H9 (cell line): ENCODE measurements around the gene APOBR. TPM values are rescaled to one million over a fixed set of nuclear protein-coding genes. Genes with fewer than 3 reads are reported as not detected.

ENCODE experiments used
- DNase-seq: peaks from one replicate; pipeline ENCODE4 v3.0.0-alpha.2; 2017
- H2AFZ ChIP-seq: one replicate; pipeline ENCODE4 v1.6.1; 2013; ENCODE audit warnings: mild to moderate bottlenecking, low read length, control low read depth, moderate library complexity
- H2AK5ac ChIP-seq: 2 replicates; pipeline ENCODE4 v1.6.1; 2013; ENCODE audit warnings: low read length, control low read depth, mixed read lengths; ENCODE audit not compliant: insufficient read length
- H2BK120ac ChIP-seq: one replicate; pipeline ENCODE4 v1.6.1; 2013; ENCODE audit warnings: low read depth, mild to moderate bottlenecking, low read length, control low read depth, inconsistent platforms; ENCODE audit not compliant: poor library complexity, severe bottlenecking
- H2BK12ac ChIP-seq: 2 replicates; pipeline ENCODE4 v1.6.1; 2013; ENCODE audit warnings: low read length, control low read depth, mixed read lengths, low read depth; ENCODE audit not compliant: insufficient read length
- H2BK15ac ChIP-seq: 2 replicates; pipeline ENCODE4 v1.6.1; 2013; ENCODE audit warnings: low read depth, low read length, control low read depth
- H2BK20ac ChIP-seq: one replicate; pipeline ENCODE4 v1.6.1; 2013; ENCODE audit warnings: low read depth, mild to moderate bottlenecking, low read length, control low read depth, inconsistent platforms; ENCODE audit not compliant: poor library complexity, severe bottlenecking
- H2BK5ac ChIP-seq: 2 replicates; pipeline ENCODE4 v1.6.1; 2013; ENCODE audit warnings: low read length, control low read depth, mixed read lengths; ENCODE audit not compliant: insufficient read length
- H3K14ac ChIP-seq: 2 replicates; pipeline ENCODE4 v1.6.1; 2013; ENCODE audit warnings: low read length, control low read depth; ENCODE audit not compliant: insufficient read depth
- H3K18ac ChIP-seq: 2 replicates; pipeline ENCODE4 v1.6.1; 2013; ENCODE audit warnings: low read depth, mild to moderate bottlenecking, mixed read lengths, low read length, control low read depth; ENCODE audit not compliant: insufficient read length
- H3K23ac ChIP-seq: 2 replicates; pipeline ENCODE4 v1.6.1; 2013; ENCODE audit warnings: low read length, control low read depth, mixed read lengths, low read depth; ENCODE audit not compliant: insufficient read length
- H3K23me2 ChIP-seq: 2 replicates; pipeline ENCODE4 v1.6.1; 2013; ENCODE audit warnings: low read depth, mild to moderate bottlenecking, mixed read lengths, low read length, control low read depth; ENCODE audit not compliant: insufficient read length, poor library complexity, severe bottlenecking
- H3K27ac ChIP-seq: 2 replicates; pipeline ENCODE4 v1.5.1; 2013; ENCODE audit warnings: low read length, control low read depth, mixed read lengths, low read depth; ENCODE audit not compliant: insufficient read length
- H3K27me3 ChIP-seq: 2 replicates; pipeline ENCODE4 v1.6.1; 2013; ENCODE audit warnings: low read length, control low read depth, inconsistent platforms; ENCODE audit not compliant: insufficient read depth
- H3K4ac ChIP-seq: 2 replicates; pipeline ENCODE4 v1.6.1; 2013; ENCODE audit warnings: low read depth, mild to moderate bottlenecking, control low read depth, inconsistent platforms, low read length, moderate library complexity
- H3K4me1 ChIP-seq: 2 replicates; pipeline ENCODE4 v1.6.1; 2013; ENCODE audit warnings: low read length, control low read depth, inconsistent platforms; ENCODE audit not compliant: insufficient read depth
- H3K4me2 ChIP-seq: 2 replicates; pipeline ENCODE4 v1.6.1; 2013; ENCODE audit warnings: low read length, control low read depth, mixed read lengths; ENCODE audit not compliant: insufficient read length, insufficient read depth
- H3K56ac ChIP-seq: 2 replicates; pipeline ENCODE4 v1.6.1; 2013; ENCODE audit warnings: low read depth, mild to moderate bottlenecking, mixed read lengths, low read length, control low read depth; ENCODE audit not compliant: insufficient read length
- H3K79me1 ChIP-seq: 2 replicates; pipeline ENCODE4 v1.6.1; 2013; ENCODE audit warnings: low read depth, mild to moderate bottlenecking, moderate library complexity, low read length, control low read depth, inconsistent platforms; ENCODE audit not compliant: insufficient read depth, poor library complexity, severe bottlenecking
- H3K79me2 ChIP-seq: 2 replicates; pipeline ENCODE4 v1.6.1; 2013; ENCODE audit warnings: low read length, control low read depth, inconsistent platforms; ENCODE audit not compliant: insufficient read depth
- H3K9ac ChIP-seq: 2 replicates; pipeline ENCODE4 v1.6.1; 2013; ENCODE audit warnings: low read length, control low read depth, mixed read lengths; ENCODE audit not compliant: insufficient read length; ENCODE audit errors: extremely low read depth
- H3K9me3 ChIP-seq: one replicate; pipeline ENCODE4 v1.6.1; 2013; ENCODE audit warnings: low read depth, low read length, inconsistent platforms; ENCODE audit not compliant: control insufficient read depth
- H3T11ph ChIP-seq: one replicate; pipeline ENCODE4 v1.6.1; 2013; ENCODE audit warnings: mild to moderate bottlenecking, low read length, control low read depth, inconsistent platforms
- H4K20me1 ChIP-seq: one replicate; pipeline ENCODE4 v1.6.1; 2013; ENCODE audit not compliant: control insufficient read depth, insufficient read length, insufficient read depth
- H4K5ac ChIP-seq: 2 replicates; pipeline ENCODE4 v1.6.1; 2013; ENCODE audit warnings: low read depth, mild to moderate bottlenecking, mixed read lengths, low read length, control low read depth; ENCODE audit not compliant: insufficient read length
- H4K8ac ChIP-seq: replicated peaks from 2 replicates; pipeline ENCODE4 v1.6.1; 2013; ENCODE audit warnings: low read length, control low read depth, mixed read lengths, low read depth; ENCODE audit not compliant: insufficient read length
- H4K91ac ChIP-seq: 2 replicates; pipeline ENCODE4 v1.6.1; 2013; ENCODE audit warnings: low read depth, mild to moderate bottlenecking, moderate library complexity, mixed read lengths, low read length, control low read depth; ENCODE audit not compliant: insufficient read length
- H3K27ac Mint-ChIP-seq, 3 experiments: 2 replicates in 2 of 3; 3 replicates in 1 of 3; pipeline ENCODE4 v1.8.0; 2020 to 2021; ENCODE audit warnings: mixed read lengths in 3 of 3, mild to moderate bottlenecking in 1 of 3, moderate library complexity in 1 of 3
- H3K27me3 Mint-ChIP-seq: 2 replicates; pipeline ENCODE4 v1.8.0; 2021; ENCODE audit warnings: low read depth, mild to moderate bottlenecking, moderate library complexity, mixed read lengths
- H3K36me3 Mint-ChIP-seq, 3 experiments: 2 replicates in 2 of 3; 3 replicates in 1 of 3; pipeline ENCODE4 v1.8.0; 2020 to 2021; ENCODE audit warnings: low read depth in 3 of 3, mixed read lengths in 3 of 3; ENCODE audit not compliant: insufficient read depth in 1 of 3
- H3K4me1 Mint-ChIP-seq, 2 experiments: 2 replicates each; pipeline ENCODE4 v1.8.0; 2020; ENCODE audit warnings: mixed read lengths in 2 of 2
- H3K4me3 Mint-ChIP-seq, 2 experiments: 2 replicates in 1 of 2; 3 replicates in 1 of 2; pipeline ENCODE4 v1.8.0; 2020 to 2021; ENCODE audit warnings: mild to moderate bottlenecking in 2 of 2, mixed read lengths in 2 of 2, moderate library complexity in 1 of 2
- H3K9me3 Mint-ChIP-seq, 2 experiments: 2 replicates in 1 of 2; 3 replicates in 1 of 2; pipeline ENCODE4 v1.8.0; 2020; ENCODE audit warnings: mild to moderate bottlenecking in 2 of 2, mixed read lengths in 2 of 2, moderate library complexity in 1 of 2
- total RNA-seq: library from RNA; stranded (reverse); gene quantifications from 2 replicates; pipeline ENCODE4 v1.2.1, GENCODE V29; 2021
- TF ChIP-seq, protein P1 (sequence below): fragments of 200-600 bp; sonication (generic); conservative IDR thresholded peaks from 3 replicates; pipeline ENCODE4 v1.8.0; 2021; ENCODE audit warnings: antibody characterized with exemption, mild to moderate bottlenecking

APOBR gene
- total RNA-seq, 1 experiment from 2014 or later, result not detected

DNA sequence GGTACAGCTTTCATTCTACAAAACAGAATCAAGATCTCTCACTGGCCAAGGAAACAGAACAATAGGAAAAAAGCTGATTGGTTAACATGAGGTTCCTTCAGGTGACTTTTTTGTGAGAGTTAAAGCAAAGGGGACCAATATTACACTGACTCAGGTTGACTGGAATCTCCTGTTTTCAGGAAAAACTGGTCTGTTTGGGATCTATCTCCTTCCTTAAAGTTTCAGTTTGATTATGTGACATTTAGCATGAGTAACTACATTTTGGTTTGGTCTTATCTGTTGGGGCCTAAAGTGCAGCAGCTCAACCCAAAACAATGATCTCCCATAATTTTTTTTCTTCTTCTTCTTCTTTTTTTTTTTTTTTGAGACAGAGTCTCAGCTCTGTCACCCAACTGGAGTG, 34.7 kb downstream of the APOBR start:
- H2BK120ac ChIP-seq, result no peak overlapping the region
- H3K23me2 ChIP-seq, result no peaks in the 10 kb centered on the region
- H2AK5ac ChIP-seq, result no peak overlapping the region
- H3K79me2 ChIP-seq, result no peaks in the 10 kb centered on the region
- no peak overlapping the region for H3K14ac ChIP-seq
- Mint-ChIP-seq H3K9me3 (peaks cover 0 to 13% of the 10 kb centered on the region in 2 experiments; a peak in 3 of 5 replicates), H3K27me3 (peaks cover 4% of the 10 kb centered on the region), H3K36me3 (no peaks in the 10 kb centered on the region), H3K4me3 (no peak overlapping the region), H3K27ac (no peak overlapping the region), H3K4me1 (peaks cover 6 to 10% of the 10 kb centered on the region in 2 experiments; a peak in 3 of 4 replicates)
- no peaks in the 10 kb centered on the region for H4K20me1 ChIP-seq
- H3K23ac ChIP-seq, result no peak overlapping the region
- H3K9me3 ChIP-seq, result no peaks in the 10 kb centered on the region
- H2BK5ac ChIP-seq, result no peak overlapping the region
- TF ChIP-seq, protein P1, sequence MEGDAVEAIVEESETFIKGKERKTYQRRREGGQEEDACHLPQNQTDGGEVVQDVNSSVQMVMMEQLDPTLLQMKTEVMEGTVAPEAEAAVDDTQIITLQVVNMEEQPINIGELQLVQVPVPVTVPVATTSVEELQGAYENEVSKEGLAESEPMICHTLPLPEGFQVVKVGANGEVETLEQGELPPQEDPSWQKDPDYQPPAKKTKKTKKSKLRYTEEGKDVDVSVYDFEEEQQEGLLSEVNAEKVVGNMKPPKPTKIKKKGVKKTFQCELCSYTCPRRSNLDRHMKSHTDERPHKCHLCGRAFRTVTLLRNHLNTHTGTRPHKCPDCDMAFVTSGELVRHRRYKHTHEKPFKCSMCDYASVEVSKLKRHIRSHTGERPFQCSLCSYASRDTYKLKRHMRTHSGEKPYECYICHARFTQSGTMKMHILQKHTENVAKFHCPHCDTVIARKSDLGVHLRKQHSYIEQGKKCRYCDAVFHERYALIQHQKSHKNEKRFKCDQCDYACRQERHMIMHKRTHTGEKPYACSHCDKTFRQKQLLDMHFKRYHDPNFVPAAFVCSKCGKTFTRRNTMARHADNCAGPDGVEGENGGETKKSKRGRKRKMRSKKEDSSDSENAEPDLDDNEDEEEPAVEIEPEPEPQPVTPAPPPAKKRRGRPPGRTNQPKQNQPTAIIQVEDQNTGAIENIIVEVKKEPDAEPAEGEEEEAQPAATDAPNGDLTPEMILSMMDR, result no peak
- no peak overlapping the region for H3K18ac ChIP-seq
- no peak overlapping the region for H2AFZ ChIP-seq
- no peaks in the 10 kb centered on the region for H3K79me1 ChIP-seq
- no peak overlapping the region for H4K91ac ChIP-seq
- H2BK12ac ChIP-seq, result no peak overlapping the region
- no peak overlapping the region for H3K27ac ChIP-seq
- no peak overlapping the region for H3K56ac ChIP-seq
- H3K4me1 ChIP-seq, result no peaks in the 10 kb centered on the region
- H2BK20ac ChIP-seq, result no peak overlapping the region
- H3K9ac ChIP-seq, result no peak overlapping the region
- DNase-seq, result no peak
- no peak overlapping the region for H3K4ac ChIP-seq
- no peak overlapping the region for H4K5ac ChIP-seq
- H3K4me2 ChIP-seq, result no peak overlapping the region
- no peak overlapping the region for H3T11ph ChIP-seq
- no peaks in the 10 kb centered on the region for H3K27me3 ChIP-seq
- H4K8ac ChIP-seq, result no peak overlapping the region
- H2BK15ac ChIP-seq, result no peak overlapping the region
